ENCODE measurements around the gene ARHGDIA.

GRCh38 chr17:81918832-81919545, 47.9 kb upstream of the ARHGDIA start:
- TF ChIP-seq EP300 (IDR thresholded peaks at IDR 0.05) (no peak), POLR2AphosphoS5 (IDR thresholded peaks at IDR 0.05) (no peak)
- TF ChIP-seq, protein P1, sequence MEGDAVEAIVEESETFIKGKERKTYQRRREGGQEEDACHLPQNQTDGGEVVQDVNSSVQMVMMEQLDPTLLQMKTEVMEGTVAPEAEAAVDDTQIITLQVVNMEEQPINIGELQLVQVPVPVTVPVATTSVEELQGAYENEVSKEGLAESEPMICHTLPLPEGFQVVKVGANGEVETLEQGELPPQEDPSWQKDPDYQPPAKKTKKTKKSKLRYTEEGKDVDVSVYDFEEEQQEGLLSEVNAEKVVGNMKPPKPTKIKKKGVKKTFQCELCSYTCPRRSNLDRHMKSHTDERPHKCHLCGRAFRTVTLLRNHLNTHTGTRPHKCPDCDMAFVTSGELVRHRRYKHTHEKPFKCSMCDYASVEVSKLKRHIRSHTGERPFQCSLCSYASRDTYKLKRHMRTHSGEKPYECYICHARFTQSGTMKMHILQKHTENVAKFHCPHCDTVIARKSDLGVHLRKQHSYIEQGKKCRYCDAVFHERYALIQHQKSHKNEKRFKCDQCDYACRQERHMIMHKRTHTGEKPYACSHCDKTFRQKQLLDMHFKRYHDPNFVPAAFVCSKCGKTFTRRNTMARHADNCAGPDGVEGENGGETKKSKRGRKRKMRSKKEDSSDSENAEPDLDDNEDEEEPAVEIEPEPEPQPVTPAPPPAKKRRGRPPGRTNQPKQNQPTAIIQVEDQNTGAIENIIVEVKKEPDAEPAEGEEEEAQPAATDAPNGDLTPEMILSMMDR (IDR thresholded peaks at IDR 0.05), result no peak
